A549 (cell line): ENCODE data around the gene CEBPE. TPM values are rescaled to one million over a fixed set of nuclear protein-coding genes. Genes with fewer than 3 reads are reported as not detected.

Source experiments
- ATAC-seq, 2 experiments: fragments of 200-7000 bp in 1 of 2; fragments of >200 bp in 1 of 2; cut with Nextera tagmentation in 1 of 2; cut with Tn5 transposase in 1 of 2; 3 replicates each; pipeline versions ENCODE4 v1.8.0 to v1.9.1; 2018 to 2020; ENCODE audit warnings: mild to moderate bottlenecking in 1 of 2, moderate library complexity in 1 of 2
- CTCF ChIA-PET: fragments of 300-600 bp; sonication (Branson Sonifier 250); formaldehyde crosslinking; extraction: SDS; loops from one replicate; lab custom pipeline; 2021; ENCODE audit warnings: antibody characterized with exemption, inconsistent platforms; lab: Yijun Ruan, JAX
- POLR2A ChIA-PET: fragments of 350-600 bp; formaldehyde crosslinking; extraction: SDS; loops from one replicate; lab custom pipeline; 2021; ENCODE audit warnings: antibody characterized with exemption, inconsistent platforms; lab: Yijun Ruan, JAX
- DNase-seq, 2 experiments: peaks; one replicate each; pipeline versions ENCODE4 v3.0.0 to v3.0.0-alpha.2; 2011 to 2016; ENCODE audit warnings: low read depth in 1 of 2, low spot score in 1 of 2
- FAIRE-seq: peaks from 2 replicates; lab custom pipeline; 2011; peaks lifted over from hg19 to GRCh38; lab: Jason Lieb, UNC
- H3K27ac ChIP-seq, 2 experiments: fragments of >200 bp; sonication (Bioruptor Twin); formaldehyde crosslinking; 3 replicates each; pipeline ENCODE4 v1.5.1; 2016 to 2017
- H3K4me1 ChIP-seq: fragments of >200 bp; sonication (Bioruptor Twin); formaldehyde crosslinking; 3 replicates; pipeline ENCODE4 v1.6.1; 2016
- H3K4me2 ChIP-seq: fragments of >200 bp; sonication (Bioruptor Twin); formaldehyde crosslinking; 3 replicates; pipeline ENCODE4 v1.6.1; 2016
- H3K4me3 ChIP-seq: fragments of >200 bp; sonication (Bioruptor Twin); formaldehyde crosslinking; 3 replicates; pipeline ENCODE4 v1.5.1; 2016
- H3K9me3 ChIP-seq: fragments of >200 bp; sonication (Bioruptor Twin); formaldehyde crosslinking; 3 replicates; pipeline ENCODE4 v1.6.1; 2016
- CEBPB ChIP-seq, 2 experiments: fragments of >200 bp in 1 of 2; sonication (Bioruptor Twin) in 1 of 2; formaldehyde crosslinking in 1 of 2; IDR thresholded peaks; 2 replicates each; pipeline ENCODE4 v1.6.1; 2012 to 2016
- CHD2 ChIP-seq: fragments of 150-350 bp; IDR thresholded peaks from 2 replicates; pipeline ENCODE4 v1.6.1; 2014; ENCODE audit warnings: low read length; ENCODE audit not compliant: partially characterized antibody
- CHD4 ChIP-seq: fragments of 200-600 bp; sonication (generic); IDR thresholded peaks from 2 replicates; pipeline ENCODE4 v1.6.1; 2016; ENCODE audit warnings: antibody characterized with exemption, mild to moderate bottlenecking, borderline replicate concordance
- EP300 ChIP-seq, 2 experiments: fragments of >200 bp; sonication (Bioruptor Twin); formaldehyde crosslinking; IDR thresholded peaks; 2 replicates in 1 of 2; 3 replicates in 1 of 2; pipeline ENCODE4 v1.6.1; 2016 to 2017
- FOXS1 ChIP-seq: fragments of 250-450 bp; sonication (Bioruptor Pico); IDR thresholded peaks from 2 replicates; pipeline ENCODE4 v1.5.0; 2020; ENCODE audit warnings: mild to moderate bottlenecking, moderate library complexity
- HDAC2 ChIP-seq: fragments of 200-600 bp; sonication (generic); IDR thresholded peaks from 2 replicates; pipeline ENCODE4 v1.6.1; 2016
- HES2 ChIP-seq: fragments of >200 bp; sonication (Bioruptor Twin); formaldehyde crosslinking; IDR thresholded peaks from 2 replicates; pipeline ENCODE4 v1.6.1; 2016
- HEYL ChIP-seq: fragments of 250-450 bp; sonication (Bioruptor Pico); IDR thresholded peaks from 2 replicates; pipeline ENCODE4 v1.8.0; 2021; ENCODE audit warnings: mild to moderate bottlenecking, moderate library complexity
- HOXA7 ChIP-seq: fragments of 250-450 bp; sonication (Bioruptor Pico); IDR thresholded peaks from 2 replicates; pipeline ENCODE4 v1.5.0; 2020; ENCODE audit warnings: mild to moderate bottlenecking, moderate library complexity
- HOXB13 ChIP-seq: fragments of 250-450 bp; sonication (Bioruptor Pico); IDR thresholded peaks from 2 replicates; pipeline ENCODE4 v1.5.0; 2020; ENCODE audit warnings: low read depth, mild to moderate bottlenecking, moderate library complexity
- HOXB5 ChIP-seq: fragments of 250-450 bp; sonication (Bioruptor Pico); IDR thresholded peaks from 2 replicates; pipeline ENCODE4 v1.5.0; 2020; ENCODE audit warnings: mild to moderate bottlenecking, moderate library complexity
- JUN ChIP-seq, 2 experiments: fragments of >200 bp; sonication (Bioruptor Twin); formaldehyde crosslinking; IDR thresholded peaks; 2 replicates in 1 of 2; 3 replicates in 1 of 2; pipeline ENCODE4 v1.6.1; 2016 to 2017
- KDM5A ChIP-seq: fragments of 200-600 bp; sonication (generic); IDR thresholded peaks from 2 replicates; pipeline ENCODE4 v1.6.1; 2016; ENCODE audit warnings: antibody characterized with exemption, mild to moderate bottlenecking
- MAX ChIP-seq: IDR thresholded peaks from 2 replicates; pipeline ENCODE4 v1.6.1; 2012
- MAZ ChIP-seq: fragments of 150-350 bp; IDR thresholded peaks from 2 replicates; pipeline ENCODE4 v1.6.1; 2014; ENCODE audit warnings: antibody characterized with exemption, low read depth, low read length, borderline replicate concordance
- POLR2A ChIP-seq: IDR thresholded peaks from 2 replicates; pipeline ENCODE4 v1.6.1; 2012; ENCODE audit warnings: mild to moderate bottlenecking, low read length
- RAD21 ChIP-seq, 2 experiments: fragments of >200 bp in 1 of 2; sonication (Bioruptor Twin) in 1 of 2; formaldehyde crosslinking in 1 of 2; IDR thresholded peaks in 1 of 2; conservative IDR thresholded peaks in 1 of 2; 2 replicates in 1 of 2; 3 replicates in 1 of 2; pipeline ENCODE4 v1.6.1; 2012 to 2018; ENCODE audit warnings: inconsistent platforms in 1 of 2
- RARB ChIP-seq: fragments of 250-450 bp; sonication (Bioruptor Pico); IDR thresholded peaks from 2 replicates; pipeline ENCODE4 v1.8.0; 2021; ENCODE audit warnings: mild to moderate bottlenecking, moderate library complexity
- SREBF2 ChIP-seq: fragments of 450-650 bp; IDR thresholded peaks from 2 replicates; pipeline ENCODE4 v1.6.1; 2014; ENCODE audit warnings: mild to moderate bottlenecking, moderate library complexity
- ZFP36 ChIP-seq: fragments of 450-650 bp; IDR thresholded peaks from 2 replicates; pipeline ENCODE4 v1.6.1; 2014; ENCODE audit warnings: borderline replicate concordance; ENCODE audit not compliant: partially characterized antibody
- ZNF302 ChIP-seq: fragments of 250-450 bp; sonication (Bioruptor Pico); IDR thresholded peaks from 2 replicates; pipeline ENCODE4 v1.9.0; 2021; ENCODE audit warnings: inconsistent platforms, mild to moderate bottlenecking, moderate library complexity
- WGBS: methylation state at CpG from one replicate; pipeline ENCODE4 v1.1.6; 2017; ENCODE audit errors: missing lambda C conversion rate; 5-methylcytosine and 5-hydroxymethylcytosine counted together
- polyA plus RNA-seq, 4 experiments: library from polyadenylated mRNA; depleted of rRNA in 3 of 4; stranded (reverse); fragments of >200 nt; fragmentation: RNase III in 1 of 4; extraction: RNeasy Plus Mini Kit Qiagen cat#74134 plus additional on column Dnase treatment in 1 of 4; gene quantifications; 2 replicates in 3 of 4; 3 replicates in 1 of 4; pipeline ENCODE4 v1.2.3, GENCODE V29; 2011 to 2017
- TF ChIP-seq, protein P1 (sequence below): fragments of 150-350 bp; IDR thresholded peaks from 2 replicates; pipeline ENCODE4 v1.6.1; 2014; ENCODE audit warnings: low read depth, mild to moderate bottlenecking, low read length
- TF ChIP-seq, protein P2 (sequence below): fragments of 250-450 bp; sonication (Bioruptor Pico); IDR thresholded peaks from 2 replicates; pipeline ENCODE4 v1.5.0; 2021; ENCODE audit warnings: mild to moderate bottlenecking, moderate library complexity, borderline replicate concordance

Gene CEBPE
- polyA plus RNA-seq, 2 of the 4 experiments (the other 2 are of a cell fraction) = 0.05 TPM; not detected in 1

DNA sequence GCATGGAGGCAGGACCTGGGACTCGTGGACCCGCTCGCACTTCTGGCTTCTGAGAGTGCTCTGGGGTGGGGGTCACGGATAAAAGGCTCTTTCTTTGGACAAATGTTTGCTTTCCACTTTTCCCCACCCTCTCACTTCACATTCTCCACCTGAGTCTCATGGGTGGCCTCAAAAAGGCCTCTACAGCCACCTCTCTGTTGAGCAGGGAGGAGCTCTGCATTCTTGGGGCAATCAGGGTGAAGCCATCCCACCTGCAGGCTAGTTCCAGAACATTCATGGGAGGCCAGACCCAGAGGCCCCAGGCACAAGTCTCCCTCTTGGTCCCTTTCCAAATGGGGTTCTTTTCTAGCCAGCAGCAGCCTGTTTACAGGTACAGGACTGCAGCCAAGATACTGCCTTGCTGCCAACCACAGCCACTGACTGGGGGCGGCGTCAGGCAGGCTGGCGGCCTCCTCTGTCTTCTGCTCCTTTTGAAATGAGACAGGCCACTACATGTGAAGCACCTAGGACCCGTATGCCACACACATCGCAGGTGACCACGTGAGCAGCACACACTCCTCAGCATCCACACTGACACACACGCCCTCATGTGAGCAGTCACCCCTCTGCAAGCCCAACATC is 18.2 kb upstream of the CEBPE start:
- H3K4me2 ChIP-seq = no peak overlapping the region
- no peak overlapping the region for H3K27ac ChIP-seq
- FAIRE-seq (no peak), DNase-seq (no peak), ATAC-seq (no peak; a peak in 1 of 6 replicates)
- TF ChIP-seq CEBPB (IDR thresholded peaks at IDR 0.05) (no peak), POLR2A (no peak), FOXS1 (CRISPR knock-in tag) (no peak), MAZ (no peak)
- TF ChIP-seq, protein P1, sequence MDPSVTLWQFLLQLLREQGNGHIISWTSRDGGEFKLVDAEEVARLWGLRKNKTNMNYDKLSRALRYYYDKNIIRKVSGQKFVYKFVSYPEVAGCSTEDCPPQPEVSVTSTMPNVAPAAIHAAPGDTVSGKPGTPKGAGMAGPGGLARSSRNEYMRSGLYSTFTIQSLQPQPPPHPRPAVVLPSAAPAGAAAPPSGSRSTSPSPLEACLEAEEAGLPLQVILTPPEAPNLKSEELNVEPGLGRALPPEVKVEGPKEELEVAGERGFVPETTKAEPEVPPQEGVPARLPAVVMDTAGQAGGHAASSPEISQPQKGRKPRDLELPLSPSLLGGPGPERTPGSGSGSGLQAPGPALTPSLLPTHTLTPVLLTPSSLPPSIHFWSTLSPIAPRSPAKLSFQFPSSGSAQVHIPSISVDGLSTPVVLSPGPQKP = no peak
- CTCF ChIA-PET = interaction anchor here (1.1 to 12.5 kb wide), 2 partner anchors 17 to 60 kb away, joined by 4 to 80 read pairs; partner anchors contain the start of gene CEBPE
- H3K4me3 ChIP-seq = no peak overlapping the region
- H3K4me1 ChIP-seq = peaks cover 5% of the 10 kb centered on the region; the same call in 1 of the 3 replicates
- H3K9me3 ChIP-seq = no peaks in the 10 kb centered on the region
- 65% methylated on average over 10 of the region's 11 CpGs for WGBS
- POLR2A ChIA-PET = no interaction called here

GRCh38 chr14:23136566-23137133 is 17.6 kb upstream of the CEBPE start:
- ChIA-PET POLR2A (no interaction called here), CTCF (interaction anchor here (12.5 kb wide), 1 partner anchor 16 kb away, joined by 80 read pairs; the partner anchor contains the start of gene CEBPE)
- Histone ChIP-seq H3K4me3 (no peak overlapping the region), H3K4me1 (no peaks in the 10 kb centered on the region), H3K4me2 (no peak overlapping the region), H3K27ac (no peak overlapping the region), H3K9me3 (no peaks in the 10 kb centered on the region)
- no peak; a peak in 1 of 6 replicates for ATAC-seq
- 82% methylated on average over 16 of the region's 16 CpGs for WGBS
- no peak for DNase-seq
- TF ChIP-seq HEYL (CRISPR knock-in tag) (no peak), HDAC2 (no peak), CHD4 (no peak), JUN (IDR thresholded peaks at IDR 0.05) (no peak), RARB (CRISPR knock-in tag) (no peak), RAD21 (conservative IDR thresholded peaks at IDR 0.05 in 1 of 2, IDR thresholded peaks at IDR 0.05 in 1 of 2) (no peak), HOXA7 (CRISPR knock-in tag) (no peak), HES2 (no peak), HOXB13 (no peak), ZNF302 (no peak), KDM5A (no peak), HOXB5 (CRISPR knock-in tag) (no peak), SREBF2 (no peak), MAX (no peak), EP300 (IDR thresholded peaks at IDR 0.05) (no peak), ZFP36 (no peak), FOXS1 (CRISPR knock-in tag) (no peak), CHD2 (no peak)
- TF ChIP-seq, protein P2, sequence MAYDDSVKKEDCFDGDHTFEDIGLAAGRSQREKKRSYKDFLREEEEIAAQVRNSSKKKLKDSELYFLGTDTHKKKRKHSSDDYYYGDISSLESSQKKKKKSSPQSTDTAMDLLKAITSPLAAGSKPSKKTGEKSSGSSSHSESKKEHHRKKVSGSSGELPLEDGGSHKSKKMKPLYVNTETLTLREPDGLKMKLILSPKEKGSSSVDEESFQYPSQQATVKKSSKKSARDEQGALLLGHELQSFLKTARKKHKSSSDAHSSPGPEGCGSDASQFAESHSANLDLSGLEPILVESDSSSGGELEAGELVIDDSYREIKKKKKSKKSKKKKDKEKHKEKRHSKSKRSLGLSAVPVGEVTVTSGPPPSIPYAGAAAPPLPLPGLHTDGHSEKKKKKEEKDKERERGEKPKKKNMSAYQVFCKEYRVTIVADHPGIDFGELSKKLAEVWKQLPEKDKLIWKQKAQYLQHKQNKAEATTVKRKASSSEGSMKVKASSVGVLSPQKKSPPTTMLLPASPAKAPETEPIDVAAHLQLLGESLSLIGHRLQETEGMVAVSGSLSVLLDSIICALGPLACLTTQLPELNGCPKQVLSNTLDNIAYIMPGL (CRISPR knock-in tag) = no peak
- no peak for FAIRE-seq
